Measurements from ENCODE around the gene NEIL3.

DNA sequence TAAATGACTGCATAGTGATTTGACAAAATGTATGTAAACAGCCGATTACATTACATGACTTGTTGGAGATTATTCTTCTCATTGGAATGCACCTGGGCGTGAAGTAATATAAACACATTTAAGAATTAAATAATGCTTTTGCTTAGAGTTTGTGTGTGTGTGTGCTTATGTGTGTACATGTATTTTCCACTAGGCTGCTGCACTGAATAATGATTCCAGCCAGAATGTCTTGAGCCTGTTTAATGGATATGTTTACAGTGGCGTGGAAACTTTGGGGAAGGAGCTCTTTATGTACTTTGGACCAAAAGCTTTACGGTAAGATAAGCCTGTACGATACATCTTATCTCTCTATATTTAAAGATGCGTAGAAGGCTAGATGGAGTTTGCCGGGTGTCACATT lies 12.6 kb downstream of the NEIL3 start:
- TF ChIP-seq CTCF (conservative IDR thresholded peaks at IDR 0.05) (no peak), ZFX (IDR thresholded peaks at IDR 0.05) (no peak)
